C4-2B (cell line): ENCODE data around the gene ZIK1.

ENCODE experiments used
- CTCF ChIP-seq: fragments of 450-650 bp; conservative IDR thresholded peaks from 2 replicates; pipeline ENCODE4 v1.5.1; 2017; ENCODE audit warnings: mild to moderate bottlenecking
- ZFX ChIP-seq: fragments of 450-650 bp; IDR thresholded peaks from 2 replicates; pipeline ENCODE4 v1.6.1; 2017

- TF ChIP-seq CTCF (no peak), ZFX (no peak)
Observed at GRCh38 chr19:57615346-57615745, 31.4 kb downstream of the ZIK1 start.
